ENCODE data around the gene DLD.
"Not testable (repeated sequence)": the region's sequence is repeated elsewhere in the genome, so short reads cannot be mapped to it uniquely, and the experiment has no call there.

Gene DLD

DNA sequence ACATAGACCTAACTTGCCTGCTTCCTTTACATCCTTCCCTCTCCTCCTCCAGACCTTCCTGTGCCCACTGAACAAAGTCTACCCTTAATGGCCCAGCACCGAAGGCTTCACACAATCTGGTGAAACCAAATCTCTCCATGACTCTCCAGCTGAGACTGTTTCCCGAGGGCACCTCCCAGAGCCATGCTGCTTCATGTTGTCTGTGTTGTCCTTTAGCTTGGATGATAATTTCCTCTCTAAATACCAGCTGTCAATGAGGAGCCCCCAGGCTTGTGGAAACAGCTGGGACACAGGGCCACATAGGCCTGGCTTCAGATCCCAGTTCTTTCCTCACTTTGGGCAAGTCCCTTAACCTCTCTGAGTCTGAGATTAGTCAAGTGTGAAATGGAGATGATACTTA lies 54.3 kb downstream of the DLD start:
- DNase-seq (ENCODE audit: low read depth in 2 of 2): no peak

DNA sequence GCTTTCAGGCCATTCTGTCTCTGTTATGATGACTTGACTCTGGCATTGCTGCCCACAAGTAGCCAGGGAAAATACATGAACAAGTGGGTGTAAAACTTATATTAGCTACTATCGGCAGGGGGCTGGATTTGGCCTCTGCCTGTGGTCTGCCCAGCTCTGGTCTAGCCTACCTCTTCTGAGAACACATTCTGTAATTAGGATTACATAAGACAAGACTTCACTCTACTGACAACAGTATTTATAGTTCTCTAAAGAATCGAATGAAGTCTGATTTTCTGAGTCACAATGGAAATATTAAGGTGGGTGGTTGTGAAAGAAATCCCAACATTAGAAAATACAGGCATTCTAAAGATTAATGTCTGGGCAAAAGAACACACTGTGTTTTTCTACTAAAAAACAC lies 55.5 kb downstream of the DLD start:
- no peak for DNase-seq (ENCODE audit: low read depth in 2 of 2)

- DNase-seq (ENCODE audit: low read depth in 2 of 2): no peak
These were observed 55.9 kb downstream of the DLD start for GRCh38 chr7:107946881-107947280.

DNA sequence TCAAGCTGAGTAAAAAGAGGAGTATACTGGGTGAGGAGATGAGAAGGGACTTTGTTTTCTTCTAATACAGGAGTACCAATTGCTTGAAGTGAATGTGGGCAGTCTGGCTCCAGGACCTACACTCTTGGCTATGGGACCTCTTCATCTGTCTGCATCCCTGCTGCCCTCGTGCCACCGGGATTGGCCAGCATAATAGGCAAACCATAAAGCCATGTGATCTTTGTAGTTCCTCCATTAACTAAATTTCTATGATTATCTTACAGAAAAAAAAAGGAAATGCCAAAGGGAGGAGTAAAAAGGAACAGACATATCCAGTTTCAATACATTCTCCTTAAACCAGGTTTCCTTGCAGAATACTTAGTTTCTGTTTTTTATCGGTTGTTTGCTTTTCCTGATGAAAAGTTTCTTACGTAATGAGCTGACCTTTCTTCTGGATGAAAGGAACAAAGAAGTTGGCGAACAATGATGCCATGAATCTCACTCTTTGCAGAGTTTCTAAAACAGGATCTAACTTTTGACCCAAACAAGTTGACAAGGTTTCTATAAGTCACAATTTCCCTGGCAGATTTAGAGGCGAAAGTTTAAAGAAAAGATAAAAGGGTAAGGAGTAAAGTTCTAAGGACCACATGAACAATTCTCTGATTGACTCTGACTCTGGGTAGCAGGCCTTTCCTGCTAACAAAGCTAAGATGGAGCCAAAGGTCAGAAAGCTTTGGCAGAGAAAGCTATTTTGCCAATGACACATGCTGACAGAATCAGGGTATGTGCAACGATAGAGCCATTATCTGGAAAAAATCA lies 57.9 kb downstream of the DLD start:
- DNase-seq (ENCODE audit: low read depth in 2 of 2): peak; percentile 54 to 58

GRCh38 chr7:107949443-107949935 lies 58.5 kb downstream of the DLD start:
- DNase-seq (ENCODE audit: low read depth in 2 of 2): no peak

DNA sequence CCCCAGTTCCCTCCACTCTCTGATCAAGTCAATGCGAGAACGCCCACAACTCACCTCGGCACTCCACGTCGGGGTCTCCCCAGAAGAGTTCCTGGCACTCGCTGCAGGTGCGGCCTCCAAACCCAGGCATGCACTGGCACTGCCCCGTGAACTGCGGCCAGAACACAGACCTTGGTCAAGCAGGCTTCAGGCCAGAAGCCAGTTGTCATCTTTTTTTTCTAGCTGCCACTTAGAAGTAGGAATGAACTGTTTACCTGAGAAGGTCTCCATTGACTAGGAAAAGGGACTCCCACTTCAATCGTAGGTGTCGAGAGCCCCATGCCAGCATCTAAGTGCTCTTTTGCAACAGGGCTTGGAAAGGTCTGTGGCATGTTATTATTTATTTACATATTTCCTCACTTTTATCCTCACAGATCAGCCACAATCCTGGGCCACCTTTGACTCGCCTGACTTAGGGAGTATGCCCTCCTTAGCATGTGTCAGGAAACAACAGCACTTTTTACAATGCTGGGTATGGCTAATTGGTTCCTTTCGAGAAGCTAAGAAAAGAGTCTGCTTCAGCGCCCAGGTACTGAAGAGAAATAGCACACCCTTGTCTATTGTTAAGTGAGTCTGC lies 60.3 kb downstream of the DLD start:
- no peak for DNase-seq (ENCODE audit: low read depth in 2 of 2)

DNA sequence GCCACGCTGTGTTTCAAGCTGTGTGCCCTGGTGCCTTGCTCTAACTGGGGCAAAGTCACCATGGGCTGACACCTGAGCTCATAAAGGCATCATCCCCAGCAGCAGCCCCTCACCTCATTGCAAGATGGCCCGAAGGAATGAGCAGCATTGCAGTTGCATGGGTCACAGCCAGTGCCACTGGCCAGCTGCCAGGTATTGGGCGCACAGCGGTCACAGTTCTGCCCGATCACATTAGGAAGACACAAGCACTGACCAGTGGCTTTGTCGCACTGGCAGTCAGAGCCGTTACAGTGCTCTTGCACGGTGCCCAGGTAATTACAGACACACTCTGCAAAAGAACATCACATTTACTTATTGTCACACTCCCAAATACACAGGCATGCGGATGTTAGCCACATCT lies 60.9 kb downstream of the DLD start:
- no peak for DNase-seq (ENCODE audit: low read depth in 2 of 2)

DNA sequence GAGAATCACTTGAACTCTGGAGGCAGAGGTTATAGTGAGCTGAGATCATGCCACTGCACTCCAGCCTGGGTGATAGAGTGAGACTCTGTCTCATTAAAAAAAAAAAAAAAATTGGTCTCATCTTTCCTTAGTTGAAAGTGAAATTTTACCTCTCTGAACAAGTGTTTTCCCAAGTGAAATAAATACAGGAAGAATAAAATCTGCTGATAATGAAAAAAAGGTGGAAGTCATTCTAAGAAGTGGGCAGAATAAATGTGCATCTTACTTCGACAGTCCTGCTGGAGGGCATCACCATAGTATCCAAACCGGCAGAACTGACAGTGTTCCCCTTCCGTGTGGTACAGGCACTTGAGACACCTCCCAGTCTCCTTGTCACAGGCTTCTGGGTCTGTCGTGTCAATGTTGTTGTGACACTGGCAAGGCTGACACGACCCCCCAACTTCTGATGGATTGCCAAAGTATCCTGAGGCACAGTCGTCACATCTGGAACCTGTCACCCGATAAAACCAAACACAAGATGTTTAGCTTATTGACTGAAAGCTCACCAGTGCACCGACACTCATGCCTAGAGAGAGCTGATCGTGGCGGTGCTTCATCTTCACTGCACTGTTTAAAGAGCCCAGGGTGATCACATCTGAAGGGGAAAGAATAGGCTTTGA lies 62.4 kb downstream of the DLD start:
- no peak for DNase-seq (ENCODE audit: low read depth in 2 of 2)

- DNase-seq (ENCODE audit: low read depth in 2 of 2): no peak
These were observed 62.9 kb downstream of the DLD start for GRCh38 chr7:107953924-107954303.

GRCh38 chr7:107955394-107955793 lies 64.4 kb downstream of the DLD start:
- DNase-seq (ENCODE audit: low read depth in 2 of 2): no peak

DNA sequence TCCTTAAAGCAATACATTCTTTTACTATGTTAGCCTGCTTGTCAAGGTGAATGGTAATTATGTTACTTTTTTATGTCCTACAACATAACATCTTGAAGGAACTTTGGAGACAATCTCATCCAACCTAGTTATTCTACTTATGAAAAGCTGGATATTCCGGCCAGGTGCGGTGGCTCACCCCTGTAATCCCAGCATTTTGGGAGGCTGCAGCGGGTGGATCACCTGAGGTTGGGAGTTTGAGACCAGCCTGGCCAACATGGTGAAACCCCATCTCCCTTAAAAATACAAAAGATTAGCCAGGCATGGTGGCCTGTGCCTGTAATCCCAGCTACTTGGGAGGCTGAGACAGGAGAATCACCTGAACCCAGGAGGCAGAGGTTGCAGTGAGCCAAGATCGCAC lies 66.0 kb downstream of the DLD start:
- not testable (repeated sequence) for DNase-seq (ENCODE audit: low read depth in 2 of 2)

- no peak for DNase-seq (ENCODE audit: low read depth in 2 of 2)
These were observed 66.5 kb downstream of the DLD start for GRCh38 chr7:107957436-107957835.

DNA sequence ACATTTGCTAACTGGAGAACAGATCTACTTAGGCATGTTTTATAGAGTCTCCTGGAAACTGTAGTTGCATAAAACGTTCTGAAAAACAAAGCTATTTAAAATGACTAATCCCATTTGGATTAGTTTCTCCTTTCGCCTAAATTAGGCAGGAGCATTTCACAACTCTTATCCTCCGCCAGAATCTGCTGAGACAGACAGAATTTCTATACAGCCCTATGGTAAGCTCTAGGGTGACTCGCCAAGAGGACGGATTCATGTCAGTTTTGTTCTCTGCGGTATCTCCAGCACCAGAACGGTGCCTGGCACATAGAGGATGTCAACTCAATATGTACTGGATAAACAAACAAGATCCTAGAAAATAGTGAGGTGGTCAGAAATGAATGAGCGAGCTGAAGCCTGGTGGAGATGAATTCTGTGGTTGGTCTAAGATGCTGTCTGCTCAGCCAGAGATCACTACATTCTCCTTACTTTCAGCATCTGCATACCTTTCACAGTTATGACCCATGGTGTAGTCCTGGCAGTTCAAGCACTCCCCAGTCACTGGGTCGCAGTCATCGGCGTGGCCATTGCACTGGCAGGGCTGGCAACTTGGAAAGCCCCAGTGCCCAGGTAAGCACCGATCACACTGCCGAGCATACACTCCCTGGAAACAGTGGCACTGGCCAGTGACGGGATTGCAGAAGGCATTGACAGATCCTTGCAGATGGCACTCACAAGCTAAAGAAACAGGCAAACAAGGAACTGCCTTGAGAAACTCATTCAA lies 68.0 kb downstream of the DLD start:
- DNase-seq (ENCODE audit: low read depth in 2 of 2): peak; percentile 79

DNA sequence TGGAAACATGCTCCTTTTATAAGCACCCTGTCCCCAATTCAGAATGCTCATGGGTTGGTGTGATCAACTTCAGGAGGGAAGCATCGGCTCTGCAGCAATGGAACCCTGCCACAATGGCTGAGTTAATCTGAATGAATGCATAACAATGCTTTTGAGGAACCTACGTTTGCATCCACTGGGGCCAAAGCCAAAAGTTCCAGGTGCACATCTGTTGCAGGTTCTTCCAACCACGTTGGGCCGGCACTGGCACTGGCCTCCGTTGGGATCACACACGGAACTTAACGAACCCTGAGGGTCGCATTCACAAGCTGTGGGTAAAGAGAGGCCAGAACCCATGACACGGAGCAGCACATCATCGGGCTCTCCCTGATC lies 68.5 kb downstream of the DLD start:
- DNase-seq (ENCODE audit: low read depth in 2 of 2): no peak

GRCh38 chr7:107960272-107960671 lies 69.3 kb downstream of the DLD start:
- DNase-seq (ENCODE audit: low read depth in 2 of 2): no peak

GRCh38 chr7:107961405-107961804 lies 70.4 kb downstream of the DLD start:
- DNase-seq (ENCODE audit: low read depth in 2 of 2): no peak

- no peak for DNase-seq (ENCODE audit: low read depth in 2 of 2)
These were observed 71.8 kb downstream of the DLD start for GRCh38 chr7:107962817-107963216.

DNA sequence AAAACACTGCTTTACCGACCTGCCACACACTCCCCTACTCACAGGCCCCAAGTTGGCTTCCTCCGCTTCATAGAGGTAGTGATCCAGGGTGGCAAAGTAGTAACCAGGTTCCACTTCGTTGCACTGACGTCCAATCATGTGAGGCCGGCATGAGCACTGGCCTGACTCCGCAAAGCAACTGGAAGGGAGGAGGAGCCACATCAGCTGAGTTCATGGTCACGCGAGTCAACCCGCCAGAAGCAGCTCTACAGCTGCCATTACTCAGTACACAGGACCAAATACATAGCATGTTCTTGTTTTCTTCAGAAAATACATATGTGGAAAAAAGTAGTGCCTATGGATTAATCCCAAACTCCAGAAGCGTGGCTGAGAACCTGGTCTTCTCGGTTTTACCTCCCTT lies 73.5 kb downstream of the DLD start:
- no peak for DNase-seq (ENCODE audit: low read depth in 2 of 2)

DNA sequence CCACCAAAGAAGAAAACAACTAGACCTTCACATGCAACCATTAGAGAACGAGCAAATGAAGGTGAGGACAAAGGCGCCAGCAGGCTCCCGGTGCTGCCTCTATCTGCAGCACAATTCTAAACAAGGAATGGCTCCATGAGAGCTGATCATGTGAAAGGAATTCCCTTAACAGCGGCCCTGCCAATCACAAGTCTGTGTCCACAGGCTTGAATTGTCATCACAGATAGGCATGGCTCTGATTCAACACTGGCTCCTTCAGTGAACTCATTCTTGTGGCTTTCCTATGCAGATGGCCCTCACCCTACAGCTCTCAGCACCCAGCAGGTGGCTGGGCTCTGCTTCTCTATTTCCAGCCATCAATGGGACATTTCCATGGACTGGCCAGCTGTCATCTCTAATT lies 75.7 kb downstream of the DLD start:
- no peak for DNase-seq (ENCODE audit: low read depth in 2 of 2)

DNA sequence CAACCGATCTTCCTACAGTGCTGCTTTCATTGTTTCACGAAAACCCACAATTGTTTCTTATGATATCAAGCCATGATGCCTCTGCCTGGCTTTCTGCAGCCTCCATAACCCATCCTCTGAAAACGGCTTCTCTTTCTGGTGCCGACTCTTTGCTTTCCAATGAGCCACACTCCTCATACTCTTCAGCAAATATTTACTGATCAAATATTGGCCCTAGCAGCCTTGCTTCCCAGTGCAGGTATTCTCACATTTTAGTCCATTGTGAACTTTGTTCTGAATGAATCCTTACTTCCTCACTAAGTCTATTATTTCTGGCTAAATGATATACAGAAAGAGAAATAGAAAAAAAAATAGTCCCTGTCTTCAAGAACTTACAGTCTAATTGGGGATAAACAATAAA lies 76.4 kb downstream of the DLD start:
- DNase-seq (ENCODE audit: low read depth in 2 of 2): no peak

GRCh38 chr7:107968449-107968848 lies 77.5 kb downstream of the DLD start:
- DNase-seq (ENCODE audit: low read depth in 2 of 2): no peak

GRCh38 chr7:107969856-107970255 lies 78.9 kb downstream of the DLD start:
- no peak for DNase-seq (ENCODE audit: low read depth in 2 of 2)
